Measurements from ENCODE around the gene MRPS24.
"Not testable (repeated sequence)": the region's sequence is repeated elsewhere in the genome, so short reads cannot be mapped to it uniquely, and the experiment has no call there.

Gene MRPS24

DNA sequence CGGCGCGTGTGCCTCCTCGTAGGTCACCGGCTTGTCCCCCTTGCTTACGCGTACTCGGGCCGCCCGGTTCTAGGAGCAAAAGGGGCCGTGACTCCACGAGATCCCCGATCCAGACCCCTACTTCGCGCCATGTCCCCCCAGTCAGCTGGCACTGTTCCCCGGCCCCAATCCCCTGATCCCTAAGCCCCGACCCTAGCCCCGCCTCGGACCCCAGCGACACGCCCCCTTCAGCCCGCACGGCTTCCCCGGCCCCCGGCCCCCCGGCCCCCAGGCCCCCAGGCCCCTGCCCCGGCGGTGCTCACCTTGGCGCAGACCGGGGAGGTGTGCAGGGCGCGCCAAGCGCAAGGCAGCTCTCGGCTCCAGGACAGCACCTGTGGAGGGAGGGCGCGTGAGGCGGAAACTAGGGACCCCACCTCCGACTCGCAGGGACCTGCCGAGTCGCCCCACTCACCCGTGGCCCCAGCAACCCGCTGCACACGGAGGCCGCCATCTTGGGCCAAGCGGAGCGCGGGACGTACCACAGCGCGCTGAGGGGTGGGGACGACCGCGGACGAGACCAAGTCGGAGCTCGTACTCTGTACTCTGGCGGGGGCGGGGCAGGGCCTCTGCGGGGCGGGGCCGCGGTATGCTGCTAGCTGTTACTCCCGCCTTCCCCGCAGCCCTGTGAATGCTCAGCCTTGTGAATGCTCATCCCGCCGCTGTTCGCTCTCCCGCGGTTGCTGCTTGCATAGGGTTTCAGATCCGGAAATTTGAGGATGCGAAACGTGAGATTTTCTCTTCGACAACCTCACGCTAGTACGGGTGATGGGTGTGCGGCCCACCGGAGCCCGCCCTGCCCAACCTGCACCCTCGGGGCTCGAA is at the start of gene MRPS24:
Gene MRPS24 (minus strand): TSS at position 512 of the 861 bp plus-strand sequence. CDS start 22 bp downstream, at position 490.
- DNase-seq: peak; percentile 48

DNA sequence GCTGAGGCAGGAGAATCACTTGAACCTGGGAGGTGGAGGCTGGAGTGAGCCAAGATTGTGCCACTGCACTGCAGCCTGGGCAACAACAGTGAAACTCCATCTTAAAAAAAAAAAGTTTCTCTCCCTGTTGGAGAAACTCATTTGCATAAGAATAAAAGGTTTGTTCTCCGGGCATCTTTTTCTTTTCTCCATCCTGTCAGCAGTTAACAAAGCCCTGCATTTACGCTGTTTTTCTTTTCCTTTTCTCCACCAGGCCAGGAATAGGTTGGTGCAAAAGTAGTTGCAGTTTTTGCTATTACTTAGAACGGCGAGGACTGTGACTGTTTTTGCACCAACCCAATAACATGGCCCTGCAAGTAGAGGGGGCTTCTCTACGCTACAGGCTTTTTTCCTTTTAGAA is 46.6 kb upstream of the MRPS24 start:
- no peak for DNase-seq

DNA sequence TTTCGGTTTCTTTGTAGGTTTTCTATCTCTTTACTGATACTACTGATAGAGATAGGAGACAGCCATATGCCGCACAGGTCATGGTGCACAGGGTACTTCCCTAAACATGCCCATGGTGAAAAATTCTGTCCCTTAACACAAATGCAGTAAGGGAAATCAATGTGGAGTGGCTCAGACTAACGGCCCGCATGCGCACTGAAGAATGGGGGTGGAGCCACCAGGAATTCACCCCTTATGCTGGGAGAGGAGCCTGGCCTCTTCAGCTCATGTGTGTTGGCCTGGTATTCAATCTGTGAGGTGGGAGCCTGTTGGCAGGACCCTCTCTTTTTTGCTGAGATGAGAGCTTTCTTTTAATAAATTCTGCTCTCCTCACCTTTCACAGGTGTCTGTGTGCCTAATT is 45.5 kb upstream of the MRPS24 start:
- DNase-seq: no peak

DNA sequence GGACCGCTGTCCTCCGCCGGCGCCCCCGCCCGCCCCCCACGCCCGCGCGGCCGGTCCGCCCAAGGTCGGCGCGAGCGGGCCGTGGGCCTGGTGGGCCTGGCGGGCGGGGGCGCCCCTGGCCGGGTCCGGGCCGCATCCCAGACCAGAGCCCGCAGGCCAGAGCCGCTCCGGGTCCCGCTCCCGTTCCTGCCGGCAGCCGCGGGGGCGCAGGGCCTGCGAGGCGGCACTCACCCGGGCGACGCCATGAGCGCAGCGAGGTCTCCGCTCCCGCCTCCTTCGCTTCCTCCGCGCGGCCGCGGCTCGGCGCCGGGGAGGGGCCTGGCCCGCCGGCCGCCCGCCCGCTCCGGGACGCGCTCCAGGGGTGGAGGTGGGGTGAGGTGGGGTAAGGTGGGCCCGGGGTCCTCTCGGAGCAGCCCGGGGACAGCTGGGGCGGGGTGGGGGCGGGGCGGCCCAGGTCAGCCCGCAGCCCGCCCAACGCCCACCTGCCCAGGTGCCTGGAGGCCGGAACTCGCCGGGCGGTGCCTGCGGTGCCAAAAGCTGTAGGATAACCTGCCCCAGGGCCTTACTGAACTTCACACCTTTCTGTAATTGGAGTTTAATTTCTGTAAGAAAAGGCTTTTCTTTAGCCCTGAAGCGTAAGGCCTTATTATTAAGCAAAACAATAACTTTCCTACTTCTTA is 37.2 kb upstream of the MRPS24 start, which contains the start of gene URGCP:
Gene URGCP (minus strand): TSS at position 266 of the 680 bp plus-strand sequence. CDS start 21 bp downstream, at position 245.
- DNase-seq: peak; percentile 13

DNA sequence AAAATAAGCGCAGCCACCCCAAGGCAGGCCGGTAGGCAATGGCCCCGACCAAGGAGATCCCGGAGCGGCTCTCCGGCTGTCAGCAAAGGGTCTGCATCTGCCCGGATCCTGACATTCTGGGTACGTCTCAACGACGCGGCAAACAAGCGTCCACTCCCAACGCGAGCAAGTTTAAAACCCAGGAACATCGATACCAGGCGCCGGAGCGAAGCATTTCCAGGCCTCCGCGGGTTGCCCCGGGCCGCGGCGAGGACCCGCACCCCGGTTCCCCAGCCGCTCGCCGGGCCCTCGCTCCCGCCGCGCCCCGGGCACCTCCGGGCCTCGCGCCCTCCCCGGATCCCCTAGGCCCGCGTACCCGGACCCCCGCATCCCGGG is 36.6 kb upstream of the MRPS24 start:
- no peak for DNase-seq

DNA sequence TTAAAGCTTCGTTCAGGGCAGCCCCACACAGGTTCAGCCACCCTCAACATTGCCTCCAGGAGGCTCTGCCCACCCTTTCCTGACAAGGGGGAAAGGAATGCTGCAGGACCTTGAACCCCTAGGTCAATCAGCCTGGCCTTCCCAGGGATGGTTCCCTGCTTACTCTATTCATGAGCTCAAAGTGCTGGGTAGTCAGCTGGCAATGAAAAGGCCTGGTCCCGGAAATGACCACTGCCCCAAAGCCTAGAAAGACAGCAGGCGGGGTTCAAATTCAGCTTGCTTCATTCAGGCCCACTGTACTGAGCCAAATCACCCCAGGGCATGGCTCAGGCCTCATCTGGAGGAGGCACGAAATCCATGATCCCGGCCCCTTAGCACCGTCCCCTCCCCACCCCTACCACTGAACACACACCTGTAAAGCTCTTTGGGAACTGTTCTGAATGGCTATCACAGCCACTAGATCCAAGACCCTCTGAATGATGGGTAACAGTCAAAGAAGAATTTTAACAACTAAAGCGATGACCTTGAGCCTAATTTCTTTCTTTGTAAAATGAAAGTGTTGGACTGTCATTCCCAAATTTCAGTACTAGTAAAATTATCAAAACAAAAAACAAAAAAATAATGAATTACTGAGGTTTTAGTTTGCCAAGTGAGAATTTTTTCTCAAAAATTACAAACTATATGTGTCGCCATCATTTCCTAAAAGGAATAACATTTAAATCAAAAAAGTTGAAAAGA is 36.1 kb upstream of the MRPS24 start:
- no peak for DNase-seq

DNA sequence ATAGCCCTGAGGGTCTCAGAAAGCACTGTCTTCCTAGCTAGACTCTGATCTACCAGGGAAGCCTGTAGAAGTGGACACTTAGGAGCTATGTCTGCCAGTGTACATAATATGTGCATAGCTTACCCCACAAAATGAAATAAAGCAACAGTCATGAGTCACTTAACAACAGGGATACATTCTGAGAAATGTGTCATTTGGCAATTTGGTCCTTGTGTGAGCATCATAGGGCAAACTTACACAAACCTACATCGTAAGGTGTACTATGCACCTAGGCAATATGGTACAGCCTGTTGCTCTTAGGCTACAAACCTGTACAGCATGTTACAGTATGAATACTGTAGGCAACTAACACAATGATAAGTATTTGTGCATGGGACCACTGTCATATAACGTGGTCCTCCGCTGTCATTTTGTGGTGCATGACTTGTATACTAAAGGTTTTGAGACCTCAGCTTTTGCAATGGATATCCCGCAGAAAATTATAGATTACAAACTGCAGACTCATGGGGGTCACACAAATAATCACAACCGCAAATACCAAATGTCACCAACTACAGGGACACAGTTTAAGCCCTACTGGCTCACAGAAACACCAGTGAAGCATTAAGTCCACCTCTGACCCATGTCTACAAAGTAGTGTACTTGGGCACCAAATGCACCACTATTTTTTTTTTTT is 35.4 kb upstream of the MRPS24 start:
- no peak for DNase-seq

DNA sequence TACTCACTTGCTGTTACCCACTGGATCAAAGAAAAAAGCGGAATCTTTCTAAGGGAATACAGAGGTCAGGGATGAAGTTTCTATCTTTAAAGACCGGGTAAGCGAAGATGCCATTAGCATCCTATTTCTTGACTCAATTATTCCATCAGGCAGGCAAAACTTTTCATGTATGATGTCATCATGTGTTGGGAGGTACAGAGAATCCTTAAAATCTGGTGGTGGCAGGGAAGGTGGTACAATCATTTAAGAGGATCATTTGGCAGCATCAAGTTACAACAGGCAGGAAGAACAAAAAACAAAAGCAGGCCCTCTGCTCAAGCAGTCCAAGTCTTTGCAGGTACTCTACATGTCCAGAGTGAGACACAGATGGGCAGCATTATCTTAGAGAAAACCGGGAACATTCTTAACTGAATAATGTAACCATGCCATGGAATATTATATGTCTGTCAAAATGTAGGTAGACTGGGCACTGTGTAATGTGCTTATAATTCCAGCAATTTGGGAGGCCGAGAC is 33.3 kb upstream of the MRPS24 start:
- no peak for DNase-seq

DNA sequence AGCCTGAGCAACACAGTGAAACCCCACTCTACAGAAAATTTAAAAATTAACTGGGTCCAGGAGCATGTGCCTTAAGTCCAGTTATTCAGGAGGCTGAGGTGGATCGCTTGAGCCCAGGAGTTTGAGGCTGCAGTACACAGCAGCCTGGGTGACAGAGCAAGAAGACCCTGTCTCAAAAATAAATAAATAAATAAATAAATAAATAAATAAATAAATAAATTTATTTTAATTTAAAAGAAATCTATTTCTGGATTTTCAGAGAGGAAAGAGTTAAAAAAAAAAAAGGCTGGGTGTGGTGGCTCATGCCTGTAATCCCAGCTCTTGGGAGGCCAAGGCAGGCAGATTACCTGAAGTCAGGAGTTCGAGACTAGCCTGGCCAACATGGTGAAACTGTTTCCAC is 29.3 kb upstream of the MRPS24 start:
- not testable (repeated sequence) for DNase-seq

DNA sequence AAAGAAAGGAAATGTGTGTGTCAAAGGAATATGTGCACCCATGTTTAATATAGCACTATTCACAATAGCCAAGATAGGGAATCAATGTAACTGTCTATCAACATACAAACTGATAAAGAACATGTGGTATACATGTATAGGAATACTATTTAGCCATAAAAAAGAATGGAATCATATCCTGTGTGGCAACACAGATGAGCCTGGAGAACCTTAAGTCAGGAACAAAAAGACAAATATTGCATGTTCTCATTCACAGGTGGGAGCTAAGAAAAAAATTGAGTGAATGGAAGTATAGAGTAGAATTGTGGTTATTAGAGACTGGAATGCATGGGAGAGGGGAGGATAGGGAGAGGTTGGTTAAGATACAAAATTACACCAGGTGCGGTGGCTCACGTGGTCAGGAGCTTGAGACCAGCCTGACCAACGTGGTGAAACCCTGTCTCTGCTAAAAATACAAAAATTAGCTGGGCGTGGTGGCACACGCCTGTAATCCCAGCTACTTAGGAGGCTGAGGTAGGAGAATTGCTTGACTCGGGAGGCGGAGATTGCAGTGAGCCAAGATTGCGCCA is 26.6 kb upstream of the MRPS24 start:
- DNase-seq: no peak

DNA sequence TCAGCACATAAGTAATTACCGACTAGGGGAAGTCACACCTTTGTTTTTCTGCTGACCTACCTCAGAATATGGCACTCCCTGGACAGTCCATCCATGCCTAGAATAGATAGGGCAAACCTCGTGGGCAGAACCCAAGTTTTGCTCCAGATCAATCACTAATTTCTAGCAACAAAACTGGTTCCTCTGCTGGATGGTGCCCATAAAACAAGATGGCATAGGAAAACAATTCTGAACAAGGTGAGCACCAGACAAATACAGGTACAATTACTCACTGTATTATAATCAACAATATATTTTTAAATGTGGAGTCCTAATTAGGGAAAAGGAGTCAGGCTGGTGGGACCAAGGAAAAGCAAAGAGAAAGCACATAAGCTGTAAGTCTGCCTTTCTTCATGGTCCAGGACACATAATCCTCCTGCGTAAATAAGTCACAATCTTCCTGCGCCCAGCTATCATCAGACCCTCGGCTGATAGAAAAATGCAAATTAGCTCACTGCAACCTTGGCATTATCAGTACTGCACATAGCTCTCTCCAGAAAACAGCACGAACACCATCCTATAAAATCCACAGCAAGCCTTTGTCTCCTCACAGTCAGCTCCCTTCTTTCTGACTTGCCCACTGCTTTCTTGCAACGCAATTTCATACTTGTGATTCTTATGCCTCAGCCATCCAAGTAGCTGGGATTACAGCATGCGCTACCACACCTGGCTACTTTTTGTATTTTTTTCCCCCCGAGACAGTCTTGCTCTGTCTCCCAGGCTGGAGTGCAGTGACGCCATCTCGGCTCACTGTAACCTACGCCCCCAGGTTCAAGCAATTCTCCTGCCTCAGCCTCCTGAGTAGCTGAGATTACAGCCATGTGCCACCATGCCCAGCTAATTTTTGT is 22.0 kb upstream of the MRPS24 start:
- no peak for DNase-seq

DNA sequence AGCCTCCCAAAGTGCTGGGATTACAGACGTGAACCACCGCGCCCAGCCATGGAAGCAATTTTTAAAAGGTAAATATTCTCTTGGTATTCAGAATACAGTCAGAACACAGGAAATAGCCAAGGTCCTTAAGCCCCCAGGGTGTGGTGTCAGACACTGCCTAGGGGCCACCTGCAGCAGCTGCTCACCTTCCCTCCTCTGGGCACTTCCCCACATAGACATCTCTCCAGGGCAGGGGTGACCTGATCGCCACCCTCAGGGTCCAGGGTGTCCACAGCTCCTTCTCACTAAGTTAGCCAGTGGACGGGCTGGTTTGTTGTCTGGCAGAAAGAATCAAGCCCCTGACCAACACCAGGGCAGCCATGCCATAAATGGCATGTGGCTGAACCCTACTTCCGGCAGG is 21.2 kb upstream of the MRPS24 start:
- DNase-seq: no peak

DNA sequence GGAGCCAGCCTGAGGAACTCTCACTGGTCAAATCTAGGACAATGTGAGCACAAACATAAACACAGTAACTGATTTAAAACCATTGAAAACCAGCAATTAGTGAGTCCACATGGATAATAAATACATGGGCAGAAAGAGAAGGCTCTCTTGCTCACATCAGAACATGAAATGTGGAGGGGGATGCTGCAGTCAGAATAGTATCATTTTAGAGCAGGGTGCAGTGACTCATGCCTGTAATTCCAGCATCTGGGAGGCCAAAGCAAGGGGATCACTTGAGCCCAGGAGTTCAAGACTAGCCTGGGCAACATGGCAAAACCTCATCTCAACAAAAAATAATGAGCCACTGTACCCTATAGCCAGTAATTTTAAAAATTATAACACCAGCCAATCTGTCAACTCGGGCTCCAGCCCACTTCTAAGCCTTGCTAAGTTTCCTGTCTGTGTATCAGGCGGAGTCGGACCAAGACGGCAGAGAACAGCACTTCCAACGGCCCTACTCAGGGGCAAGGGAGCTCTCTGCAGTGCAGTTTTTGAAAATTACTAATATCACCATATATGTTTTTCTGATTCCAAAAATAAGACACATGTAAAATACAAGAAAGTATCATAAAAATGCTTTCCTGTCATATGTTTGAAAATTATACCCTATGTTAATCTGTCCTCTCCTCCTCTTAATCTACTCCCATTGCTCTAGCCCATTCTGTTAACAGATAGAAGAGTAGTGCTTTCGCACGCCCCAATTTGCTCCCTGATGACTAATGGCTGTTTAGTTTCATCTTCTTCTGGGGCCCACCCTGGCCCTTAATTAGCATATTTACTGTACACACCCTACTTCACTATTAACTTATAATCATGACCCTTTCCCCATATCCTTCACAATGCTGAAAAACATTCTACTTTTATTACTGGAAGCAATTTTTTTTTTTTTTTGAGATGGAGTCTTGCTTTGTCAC is 20.0 kb upstream of the MRPS24 start:
- DNase-seq: no peak

DNA sequence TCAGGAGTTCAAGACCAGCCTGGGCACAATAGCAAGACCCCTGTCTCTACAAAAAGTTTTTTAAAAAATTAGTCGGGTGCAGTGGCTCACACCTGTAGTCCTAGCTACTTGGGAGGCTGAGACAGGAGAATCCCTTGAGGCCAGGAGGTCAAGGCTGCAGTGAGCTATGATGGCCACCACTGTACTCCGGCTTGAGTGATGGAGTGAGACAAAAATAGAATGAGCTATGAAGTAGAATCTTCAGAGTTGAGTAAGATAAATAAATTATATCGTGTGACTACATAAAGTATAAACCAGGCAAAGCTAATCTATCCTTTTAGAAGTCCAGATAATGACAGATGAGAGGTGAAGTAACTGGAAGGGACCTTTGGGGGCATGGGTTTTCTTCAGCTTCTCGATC is 15.3 kb upstream of the MRPS24 start:
- DNase-seq: no peak

DNA sequence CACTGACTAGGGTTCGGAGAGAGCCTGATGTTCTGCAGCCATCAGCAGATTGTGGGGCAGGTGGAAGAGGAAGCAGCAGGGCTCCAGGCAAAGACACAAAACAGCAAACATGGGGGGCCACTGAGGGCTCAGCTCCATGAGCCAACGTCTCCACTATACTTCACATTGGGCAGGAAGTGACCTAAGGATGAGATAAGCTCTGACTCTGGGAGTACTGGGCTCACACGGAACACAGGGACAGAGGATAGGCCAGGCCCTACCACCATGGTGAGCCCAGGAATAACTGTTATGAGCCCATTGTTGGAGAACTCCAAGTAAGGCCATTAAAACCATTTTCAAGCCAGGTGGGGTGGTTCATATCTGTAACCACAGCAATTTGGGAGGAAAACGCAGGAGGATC is 14.9 kb upstream of the MRPS24 start:
- DNase-seq: no peak

DNA sequence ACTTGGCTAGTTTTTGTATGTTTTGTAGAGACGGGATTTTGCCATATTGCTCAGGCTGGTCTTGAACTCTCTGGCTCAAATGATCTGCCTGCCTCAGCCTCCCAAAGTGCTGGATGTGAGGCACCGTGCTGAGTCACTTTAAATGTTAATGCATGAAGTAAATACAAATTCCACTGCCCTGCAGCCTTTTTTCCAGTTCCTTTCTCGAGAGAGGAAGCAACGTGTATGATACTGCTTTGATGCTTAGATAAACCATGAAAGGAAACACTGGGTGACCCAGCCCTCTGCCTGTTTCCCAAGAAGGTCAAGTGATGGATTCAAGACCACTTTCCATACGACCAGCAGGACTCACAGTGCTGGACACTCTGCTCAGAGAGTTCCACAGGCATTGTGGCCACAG is 11.3 kb upstream of the MRPS24 start:
- DNase-seq: no peak

DNA sequence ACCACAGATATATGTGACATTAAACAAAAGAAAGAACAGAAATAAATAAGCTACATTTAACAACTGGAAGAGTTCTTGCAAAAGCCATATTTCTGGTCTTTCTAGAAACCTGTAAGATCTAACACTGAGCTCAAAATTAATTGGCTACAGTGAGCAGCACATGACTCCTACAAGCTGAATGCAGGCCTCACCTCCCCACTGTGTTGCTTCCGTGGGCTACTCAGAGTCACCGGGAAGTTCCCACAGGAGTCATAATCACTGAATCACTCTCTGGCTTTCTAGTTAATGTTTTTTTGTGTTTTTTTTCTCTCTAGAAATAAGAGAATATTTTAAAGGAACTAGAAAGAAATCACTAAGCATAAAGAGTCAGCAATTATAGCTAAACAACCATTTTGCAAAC is 10.2 kb upstream of the MRPS24 start:
- no peak for DNase-seq

DNA sequence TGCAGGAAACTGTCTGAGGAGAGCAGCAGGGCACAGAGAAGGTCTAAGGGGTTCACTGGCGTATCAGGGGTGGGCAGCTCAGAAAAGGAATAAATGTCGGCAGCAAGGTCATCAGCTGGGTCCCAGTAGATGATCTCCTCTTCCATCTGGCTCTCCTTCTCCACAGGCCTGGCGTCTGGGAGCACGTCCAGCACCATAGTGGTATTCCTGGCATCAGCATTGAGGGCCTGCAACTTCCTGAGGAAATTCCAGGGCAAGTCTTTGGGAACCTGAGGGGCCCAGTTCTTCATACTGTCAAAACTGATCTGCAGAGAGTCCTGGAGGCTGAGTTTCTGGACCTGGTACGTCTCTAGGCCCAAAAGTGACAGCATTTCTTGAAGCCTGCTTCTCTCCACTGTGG is 9.6 kb upstream of the MRPS24 start:
- DNase-seq: no peak

DNA sequence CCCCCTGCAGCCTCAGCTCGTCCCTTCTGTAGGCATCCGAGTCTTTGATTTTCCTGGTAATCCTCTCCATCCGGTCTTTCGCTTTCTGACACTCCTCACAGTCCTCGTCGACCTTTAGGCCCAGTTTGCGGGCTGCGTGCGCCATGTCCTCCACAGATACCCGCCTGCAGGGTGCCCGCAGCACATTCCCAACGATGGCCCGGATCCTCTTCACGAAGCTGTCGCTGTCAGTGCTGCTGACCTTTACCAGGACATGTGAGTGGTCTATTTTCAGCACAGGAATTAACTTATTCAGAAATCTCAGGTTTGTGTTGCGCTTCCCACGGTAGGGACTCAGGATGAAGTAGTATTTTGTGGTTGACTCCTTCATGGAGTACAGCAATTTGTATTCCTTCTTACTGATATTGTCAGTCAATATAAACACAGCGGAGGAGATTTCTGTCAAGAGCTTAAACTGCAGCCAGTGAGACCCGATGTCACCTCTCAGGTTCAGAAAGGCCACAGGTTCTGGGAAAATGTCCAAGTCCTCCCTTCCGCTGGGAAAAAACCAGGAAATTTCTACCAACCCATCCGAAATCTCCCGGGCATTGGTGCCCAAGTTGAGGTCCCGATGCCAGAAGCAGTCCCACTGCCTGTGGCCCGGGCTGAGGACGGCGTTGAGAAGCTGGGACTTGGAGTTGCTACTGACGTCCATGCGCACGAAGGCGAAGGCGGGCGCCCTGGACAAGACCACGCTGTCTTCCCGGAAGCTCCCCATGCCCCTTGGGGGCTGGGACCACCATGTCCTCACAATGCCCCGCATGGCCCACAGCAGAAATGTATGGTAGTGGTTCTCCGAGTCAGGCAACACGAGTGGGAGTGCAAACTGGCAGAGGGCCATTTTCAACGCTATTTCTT is 8.9 kb upstream of the MRPS24 start:
- DNase-seq: no peak
